ENCODE measurements around the gene UBAC1. TPM values are rescaled to one million over a fixed set of nuclear protein-coding genes. Genes with fewer than 3 reads are reported as not detected.

The UBAC1 gene
- total and polyA plus RNA-seq, 9 of the 15 experiments (the other 6 are each of a cell fraction or from before 2014, with no cell fraction given), result 94.0 to 399 (median 228) TPM

DNA sequence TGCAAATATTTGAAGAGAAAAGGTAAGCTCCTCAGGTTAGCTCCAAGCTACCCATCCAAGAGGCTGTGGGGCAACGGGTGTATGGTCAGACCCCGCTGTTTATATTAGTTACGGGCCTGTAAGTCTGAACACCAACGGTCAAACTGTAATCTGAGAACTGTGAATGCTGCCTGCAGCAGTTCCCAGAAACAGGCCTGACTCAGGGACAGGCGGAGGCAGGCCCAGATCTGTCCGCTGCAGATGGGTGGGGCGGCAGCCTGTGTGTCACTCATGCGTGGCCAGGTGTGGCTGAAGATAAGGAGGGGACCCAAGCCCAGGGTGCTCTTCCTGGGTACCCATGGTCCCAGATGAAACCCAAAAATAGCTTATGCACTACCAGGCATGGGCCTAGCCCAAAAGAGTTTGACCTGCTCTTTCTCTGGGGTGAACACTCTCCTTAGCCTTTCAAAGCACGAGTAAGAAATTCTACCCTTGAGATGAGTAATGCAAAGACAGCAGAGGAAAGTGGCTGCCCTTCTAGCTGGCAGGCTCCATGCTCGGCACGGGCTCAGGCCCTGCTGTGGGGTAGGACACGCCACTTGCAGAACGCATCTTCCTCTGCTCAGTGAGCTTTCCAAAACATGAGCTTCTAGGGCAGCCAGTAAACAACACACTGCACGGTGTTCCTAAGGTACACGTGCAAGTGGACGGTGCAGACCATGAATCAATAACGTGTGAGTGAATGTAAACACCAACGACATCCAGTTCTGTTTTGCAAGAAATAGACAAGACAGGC, 9.1 kb downstream of the UBAC1 start (continued):
- TF ChIP-seq CXXC5 (CRISPR knock-in tag; IDR thresholded peaks at IDR 0.05) (peak; percentile 100), MCM2 (IDR thresholded peaks at IDR 0.05; ENCODE audit: low read depth) (no peak), TOE1 (IDR thresholded peaks at IDR 0.05; ENCODE audit: borderline replicate concordance) (no peak), TOE1 (CRISPR knock-in tag; IDR thresholded peaks at IDR 0.05; ENCODE audit: borderline replicate concordance, low read depth) (no peak), ZNF583 (CRISPR knock-in tag; IDR thresholded peaks at IDR 0.05) (peak; percentile 95), SMAD2 (IDR thresholded peaks at IDR 0.05; ENCODE audit: low read depth, low read length) (no peak), MBD2 (IDR thresholded peaks at IDR 0.05; ENCODE audit: borderline replicate concordance, low read depth) (no peak), HNRNPL (IDR thresholded peaks at IDR 0.05; ENCODE audit: low read depth, low read length) (0 out of 2 replicates have a peak, but pooled peaks have one; percentile 29), ZNF165 (CRISPR knock-in tag; IDR thresholded peaks at IDR 0.05; ENCODE audit: borderline replicate concordance) (peak; percentile 39; the same call in 1 of the 2 replicates), MIER1 (IDR thresholded peaks at IDR 0.05; ENCODE audit: low read depth) (no peak), EWSR1 (IDR thresholded peaks at IDR 0.05; ENCODE audit: borderline replicate concordance, low read depth, partially characterized antibody) (no peak), L3MBTL2 (IDR thresholded peaks at IDR 0.05) (peak; percentile 60; the same call in 1 of the 2 replicates), NELFE (IDR thresholded peaks at IDR 0.05; ENCODE audit: insufficient read depth, insufficient read length) (no peak), PTTG1 (tag; IDR thresholded peaks at IDR 0.05; ENCODE audit: low read depth) (no peak), KHSRP (IDR thresholded peaks at IDR 0.05) (peak; percentile 59), RHOXF2B (CRISPR knock-in tag; conservative IDR thresholded peaks at IDR 0.05) (no peak), CBFA2T3 (IDR thresholded peaks at IDR 0.05) (no peak), MAZ (CRISPR knock-in tag; conservative IDR thresholded peaks at IDR 0.05 in 1 of 2, IDR thresholded peaks at IDR 0.05 in 1 of 2) (peak; percentile 87 to 90), ELF1 (tag; IDR thresholded peaks at IDR 0.05) (0 out of 2 replicates have a peak, but pooled peaks have one; percentile 48), BRD4 (IDR thresholded peaks at IDR 0.05) (0 out of 2 replicates have a peak, but pooled peaks have one; percentile 15), KDM2B (CRISPR knock-in tag; IDR thresholded peaks at IDR 0.05) (no peak), ZNF449 (CRISPR knock-in tag; IDR thresholded peaks at IDR 0.05) (peak; percentile 72)
- TF ChIP-seq, protein P1, sequence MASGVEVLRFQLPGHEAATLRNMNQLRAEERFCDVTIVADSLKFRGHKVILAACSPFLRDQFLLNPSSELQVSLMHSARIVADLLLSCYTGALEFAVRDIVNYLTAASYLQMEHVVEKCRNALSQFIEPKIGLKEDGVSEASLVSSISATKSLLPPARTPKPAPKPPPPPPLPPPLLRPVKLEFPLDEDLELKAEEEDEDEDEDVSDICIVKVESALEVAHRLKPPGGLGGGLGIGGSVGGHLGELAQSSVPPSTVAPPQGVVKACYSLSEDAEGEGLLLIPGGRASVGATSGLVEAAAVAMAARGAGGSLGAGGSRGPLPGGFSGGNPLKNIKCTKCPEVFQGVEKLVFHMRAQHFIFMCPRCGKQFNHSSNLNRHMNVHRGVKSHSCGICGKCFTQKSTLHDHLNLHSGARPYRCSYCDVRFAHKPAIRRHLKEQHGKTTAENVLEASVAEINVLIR (CRISPR knock-in tag; IDR thresholded peaks at IDR 0.05), result peak; percentile 53; the same call in 1 of the 2 replicates
- TF ChIP-seq, protein P2, sequence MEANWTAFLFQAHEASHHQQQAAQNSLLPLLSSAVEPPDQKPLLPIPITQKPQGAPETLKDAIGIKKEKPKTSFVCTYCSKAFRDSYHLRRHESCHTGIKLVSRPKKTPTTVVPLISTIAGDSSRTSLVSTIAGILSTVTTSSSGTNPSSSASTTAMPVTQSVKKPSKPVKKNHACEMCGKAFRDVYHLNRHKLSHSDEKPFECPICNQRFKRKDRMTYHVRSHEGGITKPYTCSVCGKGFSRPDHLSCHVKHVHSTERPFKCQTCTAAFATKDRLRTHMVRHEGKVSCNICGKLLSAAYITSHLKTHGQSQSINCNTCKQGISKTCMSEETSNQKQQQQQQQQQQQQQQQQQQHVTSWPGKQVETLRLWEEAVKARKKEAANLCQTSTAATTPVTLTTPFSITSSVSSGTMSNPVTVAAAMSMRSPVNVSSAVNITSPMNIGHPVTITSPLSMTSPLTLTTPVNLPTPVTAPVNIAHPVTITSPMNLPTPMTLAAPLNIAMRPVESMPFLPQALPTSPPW (CRISPR knock-in tag; IDR thresholded peaks at IDR 0.05), result peak; percentile 83
- TF ChIP-seq, protein P3, sequence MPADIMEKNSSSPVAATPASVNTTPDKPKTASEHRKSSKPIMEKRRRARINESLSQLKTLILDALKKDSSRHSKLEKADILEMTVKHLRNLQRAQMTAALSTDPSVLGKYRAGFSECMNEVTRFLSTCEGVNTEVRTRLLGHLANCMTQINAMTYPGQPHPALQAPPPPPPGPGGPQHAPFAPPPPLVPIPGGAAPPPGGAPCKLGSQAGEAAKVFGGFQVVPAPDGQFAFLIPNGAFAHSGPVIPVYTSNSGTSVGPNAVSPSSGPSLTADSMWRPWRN (IDR thresholded peaks at IDR 0.05; ENCODE audit: low read depth), result peak; percentile 92
